ENCODE data around the gene P4HTM. TPM values are rescaled to one million over a fixed set of nuclear protein-coding genes. Genes with fewer than 3 reads are reported as not detected.

The P4HTM gene
- total RNA-seq, 1 donor from 2014 or later, result 29.0 TPM

DNA sequence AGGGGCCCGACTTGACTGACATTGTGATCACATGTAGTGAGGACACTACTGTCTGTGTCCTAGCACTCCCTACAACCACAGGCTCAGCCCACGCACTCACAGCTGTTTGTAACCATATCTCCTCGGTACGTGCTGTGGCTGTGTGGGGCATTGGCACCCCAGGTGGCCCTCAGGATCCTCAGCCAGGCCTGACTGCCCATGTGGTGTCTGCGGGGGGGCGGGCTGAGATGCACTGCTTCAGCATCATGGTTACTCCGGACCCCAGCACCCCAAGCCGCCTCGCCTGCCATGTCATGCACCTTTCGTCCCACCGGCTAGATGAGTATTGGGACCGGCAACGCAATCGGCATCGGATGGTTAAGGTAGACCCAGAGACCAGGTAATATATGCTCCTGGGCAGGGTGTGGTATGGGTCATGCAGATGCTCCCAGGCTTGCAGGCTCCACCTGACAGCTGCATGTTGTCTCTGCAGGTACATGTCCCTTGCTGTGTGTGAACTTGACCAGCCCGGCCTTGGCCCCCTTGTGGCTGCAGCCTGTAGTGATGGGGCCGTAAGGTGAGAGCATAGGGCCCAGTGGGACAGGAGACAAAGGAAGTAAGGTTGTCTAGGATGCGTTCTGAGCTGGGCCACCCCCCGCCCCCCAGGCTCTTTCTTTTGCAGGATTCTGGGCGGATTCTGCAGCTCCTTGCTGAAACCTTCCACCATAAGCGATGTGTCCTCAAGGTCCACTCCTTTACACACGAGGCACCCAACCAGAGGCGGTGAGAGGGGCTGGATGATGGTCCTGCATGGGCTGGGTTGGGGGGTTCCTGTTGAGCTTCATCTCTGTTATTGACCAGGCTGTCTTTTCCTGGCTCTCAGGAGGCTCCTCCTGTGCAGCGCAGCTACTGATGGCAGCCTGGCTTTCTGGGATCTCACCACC is 24.0 kb downstream of the P4HTM start:
- Histone ChIP-seq H3K27me3 (ENCODE audit: control insufficient read depth, insufficient read depth, low read length) (no peaks in the 10 kb centered on the region), H3K4me3 (ENCODE audit: low read depth, low read length) (no peak overlapping the region), H3K36me3 (ENCODE audit: control insufficient read depth, insufficient read depth, low read length) (peaks cover 1% of the 10 kb centered on the region)
- TF ChIP-seq CTCF (IDR thresholded peaks at IDR 0.05; ENCODE audit: insufficient read depth, low read length, poor library complexity, severe bottlenecking), result peak; percentile 68
- DNase-seq (ENCODE audit: low read depth), result no peak

GRCh38 chr3:49015072-49015471 is 25.0 kb downstream of the P4HTM start:
- no peak for DNase-seq (ENCODE audit: low read depth)
- no peak for TF ChIP-seq CTCF (IDR thresholded peaks at IDR 0.05; ENCODE audit: insufficient read depth, low read length, poor library complexity, severe bottlenecking)
- no peak overlapping the region for H3K4me3 ChIP-seq (ENCODE audit: low read depth, low read length)
- peaks cover 1% of the 10 kb centered on the region for H3K36me3 ChIP-seq (ENCODE audit: control insufficient read depth, insufficient read depth, low read length)
- H3K27me3 ChIP-seq (ENCODE audit: control insufficient read depth, insufficient read depth, low read length), result no peaks in the 10 kb centered on the region

GRCh38 chr3:49015765-49016164 is 25.7 kb downstream of the P4HTM start:
- TF ChIP-seq CTCF (IDR thresholded peaks at IDR 0.05; ENCODE audit: insufficient read depth, low read length, poor library complexity, severe bottlenecking), result no peak
- H3K4me3 ChIP-seq (ENCODE audit: low read depth, low read length), result no peak overlapping the region
- peaks cover 1% of the 10 kb centered on the region for H3K36me3 ChIP-seq (ENCODE audit: control insufficient read depth, insufficient read depth, low read length)
- no peaks in the 10 kb centered on the region for H3K27me3 ChIP-seq (ENCODE audit: control insufficient read depth, insufficient read depth, low read length)
- no peak for DNase-seq (ENCODE audit: low read depth)

- no peak overlapping the region for H3K4me3 ChIP-seq (ENCODE audit: low read depth, low read length)
- peaks cover 1% of the 10 kb centered on the region for H3K36me3 ChIP-seq (ENCODE audit: control insufficient read depth, insufficient read depth, low read length)
- no peaks in the 10 kb centered on the region for H3K27me3 ChIP-seq (ENCODE audit: control insufficient read depth, insufficient read depth, low read length)
- TF ChIP-seq CTCF (IDR thresholded peaks at IDR 0.05; ENCODE audit: insufficient read depth, low read length, poor library complexity, severe bottlenecking), result no peak
- no peak for DNase-seq (ENCODE audit: low read depth)
Measured at GRCh38 chr3:49016414-49017228, 26.6 kb downstream of the P4HTM start.

GRCh38 chr3:49017229-49017970 is 27.4 kb downstream of the P4HTM start:
- H3K4me3 ChIP-seq (ENCODE audit: low read depth, low read length), result peak overlapping the region; percentile 77
- H3K36me3 ChIP-seq (ENCODE audit: control insufficient read depth, insufficient read depth, low read length), result peaks cover 1% of the 10 kb centered on the region
- no peak for TF ChIP-seq CTCF (IDR thresholded peaks at IDR 0.05; ENCODE audit: insufficient read depth, low read length, poor library complexity, severe bottlenecking)
- DNase-seq (ENCODE audit: low read depth), result no peak
- no peaks in the 10 kb centered on the region for H3K27me3 ChIP-seq (ENCODE audit: control insufficient read depth, insufficient read depth, low read length)

All from kidney epithelial cell (primary cell).